Activated naive CD4-positive, alpha-beta T cell (primary cell): ENCODE measurements around the gene NUDT21.
"Not testable (repeated sequence)": the region's sequence is repeated elsewhere in the genome, so short reads cannot be mapped to it uniquely, and the experiment has no call there.

Source experiments
- DNase-seq, 4 experiments: peaks; one replicate each; lab custom pipeline; 2025; lab: John Stamatoyannopoulos, UW

The NUDT21 gene

GRCh38 chr16:56450986-56451752, at the start of gene NUDT21, which contains the start of gene OGFOD1:
Gene NUDT21, minus strand, starts transcription at chr16:56451332. Its CDS starts 130 bp downstream, at chr16:56451202.
Gene OGFOD1, plus strand, starts transcription at chr16:56451554. Its CDS starts 59 bp downstream, at chr16:56451613.
- peak; percentile 60 to 81 (median 72) for DNase-seq

- DNase-seq, result no peak
Measured at GRCh38 chr16:56493815-56494214, 42.7 kb upstream of the NUDT21 start.

GRCh38 chr16:56493126-56493525, 42.0 kb upstream of the NUDT21 start:
- DNase-seq, result no peak

GRCh38 chr16:56491657-56492261, 40.6 kb upstream of the NUDT21 start:
- no peak for DNase-seq

- DNase-seq, result not testable (repeated sequence)
Measured at GRCh38 chr16:56488868-56489267, 37.7 kb upstream of the NUDT21 start.

GRCh38 chr16:56488035-56488434, 36.9 kb upstream of the NUDT21 start:
- DNase-seq, result no peak

- DNase-seq, result no peak
Measured at GRCh38 chr16:56483394-56483793, 32.3 kb upstream of the NUDT21 start.

- no peak for DNase-seq
Measured at GRCh38 chr16:56482683-56483236, 31.6 kb upstream of the NUDT21 start.

GRCh38 chr16:56481468-56482122, 30.5 kb upstream of the NUDT21 start:
- DNase-seq, result no peak

GRCh38 chr16:56480776-56481467, 29.8 kb upstream of the NUDT21 start:
- DNase-seq, result no peak

- DNase-seq, result no peak
Measured at GRCh38 chr16:56479469-56479868, 28.3 kb upstream of the NUDT21 start.

- no peak for DNase-seq
Measured at GRCh38 chr16:56478281-56479049, 27.3 kb upstream of the NUDT21 start.

- DNase-seq, result no peak
Measured at GRCh38 chr16:56477096-56477878, 26.2 kb upstream of the NUDT21 start.

GRCh38 chr16:56475201-56475600, 24.1 kb upstream of the NUDT21 start:
- DNase-seq, result no peak

GRCh38 chr16:56470666-56471065, 19.5 kb upstream of the NUDT21 start:
- DNase-seq, result no peak

GRCh38 chr16:56470232-56470631, 19.1 kb upstream of the NUDT21 start:
- no peak for DNase-seq

- DNase-seq, result no peak
Measured at GRCh38 chr16:56469748-56470147, 18.6 kb upstream of the NUDT21 start.

GRCh38 chr16:56468800-56469199, 17.7 kb upstream of the NUDT21 start:
- DNase-seq, result no peak

GRCh38 chr16:56466344-56466743, 15.2 kb upstream of the NUDT21 start:
- no peak for DNase-seq

- DNase-seq, result no peak
Measured at GRCh38 chr16:56463153-56463552, 12.0 kb upstream of the NUDT21 start.
